HTERT RPE-1 (cell line): ENCODE data around the gene MUC5B.

Experiments used
- in situ Hi-C: fragments of 300-500 bp; cut with MboI; formaldehyde crosslinking; loops from 4 replicates; pipeline ENCODE4 v1.14.3; 2020; ENCODE audit warnings: low sequenced_read_pairs

The MUC5B gene

DNA sequence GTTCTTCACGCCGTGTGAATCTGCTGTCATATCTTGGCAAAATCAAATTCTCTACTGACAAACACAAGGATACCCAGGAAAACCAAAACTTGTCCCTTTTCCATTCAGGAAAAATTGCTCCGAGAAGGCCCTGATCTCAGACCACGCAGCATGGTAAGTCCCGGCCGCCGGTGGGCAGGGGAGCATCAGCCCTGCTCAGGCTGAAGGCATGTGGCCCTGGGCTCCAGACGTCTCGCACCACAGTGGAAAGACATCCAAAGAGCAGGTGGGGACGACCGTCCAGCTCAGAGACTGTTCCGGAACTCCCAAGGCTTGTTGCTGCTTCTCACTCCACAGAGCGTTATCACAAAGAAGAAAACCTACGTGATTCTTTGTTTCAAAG is 56.8 kb downstream of the MUC5B start:
- in situ Hi-C loops = no loop called here

DNA sequence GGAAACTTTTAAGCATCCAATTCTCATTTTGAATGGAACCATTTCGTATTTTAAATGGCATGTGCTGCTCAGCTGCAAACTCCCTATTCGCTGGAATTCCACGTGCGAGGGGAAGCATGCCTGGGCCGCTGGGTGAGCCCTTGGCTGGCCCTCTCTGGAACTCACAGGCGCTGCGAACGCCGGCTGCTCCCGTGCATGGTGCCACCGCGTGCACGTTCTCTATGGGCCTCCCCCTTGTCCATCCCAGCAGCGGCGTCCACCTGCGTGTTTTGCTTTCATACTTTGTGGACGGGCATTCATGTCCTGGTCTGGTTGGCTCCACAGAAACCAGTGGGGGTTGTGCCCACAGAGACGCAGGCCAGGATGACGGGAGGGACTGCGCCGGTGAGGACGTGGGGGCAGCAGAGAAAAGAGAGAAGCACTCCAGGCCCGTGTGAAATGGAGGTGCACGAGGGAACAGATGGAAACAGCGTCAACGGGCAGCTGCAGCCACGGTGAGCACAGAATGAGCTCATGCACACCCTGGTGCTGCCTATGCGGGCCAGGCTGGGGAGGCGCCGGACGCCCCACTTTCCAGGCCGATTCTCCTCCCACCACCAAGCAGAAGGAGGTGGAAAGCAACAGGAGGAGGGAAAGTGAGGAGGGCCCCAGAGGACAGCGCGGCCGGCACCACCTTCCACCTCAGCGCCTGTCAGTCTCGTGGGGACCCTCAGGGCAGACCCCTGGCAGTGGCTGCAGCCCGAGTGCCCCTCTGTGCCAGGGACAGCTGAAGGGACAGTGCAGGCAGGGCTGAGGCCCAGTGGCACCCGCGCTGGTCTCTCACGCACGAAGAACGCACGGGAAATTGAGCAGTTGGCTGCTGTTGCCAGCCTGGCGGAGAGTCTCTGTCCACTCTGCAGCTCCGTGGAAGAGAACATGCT is 57.5 kb downstream of the MUC5B start:
- in situ Hi-C loops = no loop called here

DNA sequence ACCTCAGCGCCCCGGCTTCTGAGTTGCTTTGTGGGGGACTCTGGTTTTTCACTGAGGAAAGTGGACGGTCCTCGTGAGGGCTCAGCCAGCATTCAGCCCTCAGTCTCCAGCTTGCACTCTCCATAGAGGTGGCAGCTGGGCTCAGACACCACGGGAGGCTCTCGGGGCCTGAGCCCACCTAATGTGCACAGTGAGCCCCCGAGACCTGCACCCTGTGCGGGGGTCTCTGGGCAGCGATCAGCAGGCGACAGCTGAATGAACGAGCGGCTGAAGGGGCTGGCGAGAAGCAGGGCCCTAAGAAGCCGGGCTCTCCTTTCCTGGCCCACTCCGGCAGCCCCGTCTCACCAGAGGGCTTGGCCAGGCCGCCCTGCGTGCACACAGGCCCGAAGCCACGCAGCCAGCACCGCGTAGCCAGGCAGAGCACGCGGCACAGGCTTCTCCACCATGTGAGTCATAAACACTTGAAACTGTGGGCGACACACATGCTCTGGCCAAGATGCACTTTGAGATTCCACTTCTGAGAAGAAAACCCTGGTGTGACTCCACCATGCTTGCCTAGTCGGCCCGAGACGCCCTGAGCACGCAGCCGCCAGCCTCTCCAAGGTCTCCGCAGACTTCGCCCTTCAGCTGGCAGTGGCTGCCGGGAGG is 58.6 kb downstream of the MUC5B start:
- in situ Hi-C loops = no loop called here

- in situ Hi-C loops = no loop called here
These were observed 59.1 kb downstream of the MUC5B start for GRCh38 chr11:1281974-1282365.

GRCh38 chr11:1283091-1283511 is 60.2 kb downstream of the MUC5B start:
- in situ Hi-C loops = no loop called here

DNA sequence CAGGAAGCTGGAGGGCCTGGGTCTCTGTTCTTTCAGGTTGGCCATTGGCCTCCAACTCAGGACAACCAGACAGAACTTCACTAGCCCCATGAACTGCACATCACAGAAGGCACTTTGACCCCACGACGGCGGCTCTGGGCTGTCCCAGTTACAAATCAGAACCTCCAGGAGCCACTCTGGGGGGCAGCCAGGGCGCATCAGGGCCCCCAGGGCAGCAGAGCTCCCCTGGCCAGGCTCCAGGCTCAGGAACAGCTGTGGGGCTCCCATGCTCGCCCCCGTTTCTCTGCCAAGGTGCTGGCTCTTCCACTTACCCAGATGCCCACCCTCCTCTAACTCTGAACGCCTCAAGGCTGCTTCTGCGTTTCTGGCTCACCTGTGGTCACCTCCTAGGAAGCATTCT is 61.0 kb downstream of the MUC5B start:
- in situ Hi-C loops = no loop called here

DNA sequence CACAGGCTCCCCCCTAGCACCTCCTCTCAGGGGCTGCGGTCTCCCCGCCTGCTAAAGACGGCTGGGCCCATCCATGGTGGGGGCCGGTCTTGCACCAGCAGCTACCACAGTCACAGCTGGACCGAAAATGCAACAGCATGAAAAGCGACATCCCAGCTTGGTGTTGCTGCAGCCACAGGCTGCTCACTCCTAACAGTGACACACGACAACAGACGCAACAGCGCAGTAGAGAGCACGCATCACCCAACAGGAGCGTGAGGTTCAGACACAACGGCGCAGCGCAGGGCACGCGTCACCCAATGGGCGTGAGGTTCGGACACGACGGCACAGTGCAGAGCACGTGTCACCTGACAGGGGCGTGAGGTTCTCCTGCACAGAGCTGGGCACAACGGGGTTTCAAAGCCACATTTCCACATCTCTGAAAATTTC is 62.5 kb downstream of the MUC5B start:
- in situ Hi-C loops = no loop called here

- in situ Hi-C loops = no loop called here
These were observed 63.0 kb downstream of the MUC5B start for GRCh38 chr11:1285876-1286275.

GRCh38 chr11:1287928-1288327 is 65.1 kb downstream of the MUC5B start:
- in situ Hi-C loops = no loop called here

DNA sequence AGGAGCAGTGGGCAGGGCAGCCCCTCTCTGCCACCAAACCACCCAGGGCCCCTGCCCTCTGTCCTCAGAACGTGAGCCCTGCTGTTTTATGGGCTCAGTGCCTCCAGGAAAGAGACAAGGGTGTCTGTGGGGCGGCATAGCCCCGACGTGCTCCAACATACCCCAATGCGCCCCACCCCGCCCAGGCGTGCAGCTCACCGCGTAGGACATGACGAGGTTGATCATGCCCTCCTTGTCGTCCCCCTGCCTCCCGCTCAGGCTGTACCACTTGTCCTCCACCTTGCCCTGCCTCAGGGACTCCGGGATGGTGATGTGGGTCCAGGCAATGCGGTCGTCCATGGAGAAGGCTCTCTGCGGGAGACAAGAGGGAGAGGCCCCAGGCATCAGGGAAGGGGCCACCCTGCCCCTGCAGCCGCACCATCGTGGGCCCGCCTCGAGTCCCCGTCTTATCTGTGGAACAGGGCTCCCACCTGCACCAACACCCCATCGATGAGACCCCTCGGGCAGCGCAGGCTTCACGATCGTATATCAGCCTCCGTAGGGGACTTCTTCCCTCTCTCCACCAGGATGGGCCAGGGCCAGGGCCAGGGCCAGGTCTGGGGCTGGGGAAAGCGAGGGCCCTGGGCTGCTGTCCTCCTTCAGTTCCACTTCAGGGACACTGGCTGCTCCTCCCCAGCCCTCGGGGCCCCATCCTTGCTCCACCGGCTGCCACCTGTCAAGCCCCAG is 65.7 kb downstream of the MUC5B start:
- in situ Hi-C loops = no loop called here

DNA sequence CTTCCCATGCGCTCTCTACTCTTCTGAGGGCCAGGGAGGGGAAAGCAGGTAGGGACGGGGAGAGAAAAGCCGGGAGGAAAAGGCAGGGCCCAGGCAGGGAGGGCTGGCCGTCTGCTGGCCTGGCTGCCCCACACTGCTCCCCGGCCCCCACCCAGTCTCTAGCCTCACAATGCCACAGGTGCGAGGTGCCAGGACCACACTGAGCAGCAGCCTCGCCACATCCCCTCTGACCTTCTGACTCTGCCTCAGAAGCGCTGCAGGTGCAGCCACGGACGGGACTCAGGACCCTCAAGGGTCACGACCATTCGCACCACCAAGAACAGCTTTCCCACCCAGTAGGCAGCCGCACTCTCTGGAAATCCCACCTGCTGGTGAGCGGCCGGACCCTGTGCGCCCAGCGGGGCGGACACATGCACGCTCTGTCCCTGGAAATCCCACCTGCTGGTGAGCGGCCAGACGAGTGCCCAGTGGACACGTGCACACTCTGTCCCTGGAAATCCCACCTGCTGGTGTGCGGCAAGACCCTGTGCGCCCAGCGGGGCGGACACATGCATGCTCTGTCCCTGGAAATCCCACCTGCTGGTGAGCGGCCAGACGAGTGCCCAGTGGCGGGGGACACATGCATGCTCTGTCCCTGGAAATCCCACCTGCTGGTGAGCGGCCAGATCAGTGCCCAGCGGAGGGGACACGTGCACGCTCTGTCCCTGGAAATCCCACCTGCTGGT is 66.5 kb downstream of the MUC5B start:
- in situ Hi-C loops = no loop called here

GRCh38 chr11:1290052-1291040 is 67.5 kb downstream of the MUC5B start:
- in situ Hi-C loops = no loop called here

DNA sequence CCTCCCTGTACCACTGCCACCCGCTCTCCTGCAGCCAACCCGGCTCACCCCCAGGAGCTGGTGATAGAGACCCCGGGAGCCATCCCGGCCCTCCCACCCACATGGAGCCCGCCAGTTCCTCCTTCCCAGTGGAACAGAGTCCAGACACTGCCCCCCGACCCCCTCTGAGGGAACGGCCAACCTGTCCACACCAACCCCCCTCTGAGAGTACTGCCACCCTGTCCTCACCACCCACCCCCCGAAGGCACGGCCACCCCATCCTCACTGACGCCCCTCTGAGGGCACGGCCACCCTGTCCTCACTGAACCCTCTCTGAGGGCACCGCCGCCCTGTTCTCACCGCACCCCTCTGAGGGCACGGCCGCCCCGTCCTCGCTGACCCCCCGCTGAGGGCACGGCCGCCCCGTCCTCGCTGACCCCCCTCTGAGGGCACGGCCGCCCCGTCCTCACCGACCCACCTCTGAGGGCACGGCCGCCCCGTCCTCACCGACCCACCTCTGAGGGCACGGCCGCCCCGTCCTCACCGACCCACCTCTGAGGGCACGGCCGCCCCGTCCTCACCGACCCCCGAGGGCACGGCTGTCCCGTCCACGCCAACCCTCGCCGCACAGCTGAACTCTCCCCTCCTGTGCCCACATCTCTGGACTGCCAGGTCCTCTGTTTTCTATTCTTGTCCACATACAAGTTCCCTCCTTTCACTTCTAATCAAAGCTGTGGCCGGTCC is 68.6 kb downstream of the MUC5B start:
- in situ Hi-C loops = no loop called here

DNA sequence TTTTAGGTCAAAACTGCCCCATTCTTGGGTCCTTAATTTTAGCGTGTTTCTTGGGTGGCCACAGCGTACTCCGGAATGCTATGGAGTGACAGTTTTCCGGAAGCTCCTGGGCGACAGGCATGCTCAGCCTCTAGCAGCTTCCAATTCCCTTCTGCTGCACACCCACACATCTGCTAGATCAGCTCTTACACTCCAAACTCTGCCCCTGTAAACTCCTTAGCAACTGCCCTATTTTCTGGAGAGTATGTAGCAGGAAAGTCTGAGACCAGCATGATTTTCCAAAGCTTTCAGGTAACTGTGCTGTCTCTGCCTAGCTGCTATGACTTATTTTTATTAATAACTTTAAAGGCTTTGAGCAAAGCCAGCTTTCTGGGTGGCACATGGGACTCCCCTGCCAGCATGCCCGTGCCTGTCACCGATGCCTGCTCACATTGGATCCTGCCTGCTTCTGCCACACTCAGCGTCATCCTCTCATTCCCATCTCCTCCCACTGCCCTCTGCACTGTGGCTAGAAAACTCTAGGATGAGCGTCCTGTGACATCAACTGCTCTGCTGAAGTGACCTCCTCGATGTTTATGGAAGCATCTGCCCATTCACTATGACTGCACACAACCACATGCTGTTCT is 69.3 kb downstream of the MUC5B start:
- in situ Hi-C loops = no loop called here

DNA sequence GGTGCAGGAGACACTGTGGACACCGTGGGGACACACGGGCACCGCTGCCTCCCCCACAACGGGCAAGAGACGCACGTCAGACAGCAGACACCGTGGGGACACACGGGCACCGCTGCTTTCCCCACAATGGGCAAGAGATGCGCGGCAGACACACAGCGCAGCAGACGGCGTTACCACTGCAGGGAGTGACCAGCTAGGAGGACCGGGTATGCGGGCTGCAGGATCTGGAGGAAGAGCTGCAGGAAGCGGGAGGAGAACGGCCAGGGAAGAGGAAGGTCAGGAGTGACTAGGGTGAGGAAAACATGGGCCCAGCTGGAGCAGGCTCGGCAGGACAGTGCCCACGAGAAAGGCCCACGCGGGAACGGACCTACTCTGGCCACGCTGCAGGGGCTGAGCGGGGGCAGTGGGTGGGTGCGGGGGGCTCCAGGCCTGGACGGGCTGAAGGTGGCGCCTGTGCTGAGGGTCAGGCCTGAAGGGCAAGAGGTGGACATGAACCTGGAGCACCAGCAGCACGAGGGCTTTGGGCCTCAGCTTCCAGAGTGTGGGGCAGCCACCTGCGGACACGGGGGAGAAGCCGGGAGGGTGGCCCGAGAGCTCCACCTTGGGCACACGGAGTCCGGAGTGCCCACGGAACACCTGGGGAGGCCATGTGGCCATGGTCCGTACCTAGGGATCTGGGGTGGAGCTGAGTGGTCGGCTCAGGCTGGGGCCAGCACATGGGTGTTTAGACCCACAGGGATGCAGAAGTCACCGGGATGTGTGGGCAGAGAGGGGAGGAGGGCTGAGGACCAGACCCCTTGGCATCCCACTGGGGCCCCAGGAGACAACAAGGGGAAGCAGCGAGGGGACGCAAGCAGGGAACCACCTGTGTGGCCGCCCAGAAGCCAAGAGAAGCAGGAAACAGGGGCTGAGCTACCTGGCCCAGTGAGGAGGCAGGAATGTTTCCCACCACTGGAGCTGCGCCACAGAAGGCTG is 70.1 kb downstream of the MUC5B start:
- in situ Hi-C loops = no loop called here

GRCh38 chr11:1293619-1294015 is 70.8 kb downstream of the MUC5B start:
- in situ Hi-C loops = no loop called here

DNA sequence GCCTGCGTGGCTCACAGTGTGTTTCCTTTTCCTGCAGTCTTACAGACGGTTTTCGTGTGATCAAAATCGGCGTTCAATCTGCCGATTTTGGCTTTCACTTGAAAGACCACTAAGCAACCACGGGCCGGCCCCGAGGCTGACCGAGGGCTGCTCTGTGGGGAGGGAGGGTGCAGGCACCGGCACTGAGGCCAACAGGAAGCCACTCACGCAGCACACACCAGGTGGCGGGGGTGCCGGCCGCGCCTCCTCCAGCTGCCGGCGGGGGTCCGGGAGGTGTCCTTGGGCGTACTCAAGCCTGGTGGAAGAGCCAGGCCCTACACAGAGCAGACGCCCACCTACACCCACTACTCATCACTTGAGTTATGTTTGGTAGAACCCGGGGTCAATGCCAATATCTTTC is 72.2 kb downstream of the MUC5B start:
- in situ Hi-C loops = no loop called here

DNA sequence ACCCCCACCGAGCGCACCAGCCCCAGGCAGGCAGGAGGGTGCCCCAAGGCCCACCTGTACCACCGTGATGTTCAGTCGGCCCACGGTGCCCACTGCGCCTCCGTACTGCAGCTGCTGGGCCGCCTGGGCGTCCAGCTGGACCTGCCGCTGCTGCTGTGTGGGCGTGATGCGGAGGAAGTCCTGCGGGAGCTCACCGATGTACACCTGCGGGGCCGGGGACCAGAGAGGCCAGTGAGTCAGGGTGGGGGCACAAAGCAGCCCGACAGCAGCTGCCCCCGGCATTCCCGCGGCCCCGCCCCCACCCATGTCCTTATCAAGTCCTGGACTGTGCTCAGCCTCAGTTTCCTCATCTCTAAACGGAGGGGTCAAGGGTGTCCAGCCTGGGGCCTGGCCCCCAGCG is 72.7 kb downstream of the MUC5B start:
- in situ Hi-C loops = no loop called here
